Renal pelvis (tissue), 4 donors: ENCODE data around the gene HPSE2. TPM values are rescaled to one million over a fixed set of nuclear protein-coding genes. Genes with fewer than 3 reads are reported as not detected.

Source experiments
- DNase-seq: peaks from one replicate; pipeline ENCODE4 v3.0.0-alpha.2; 2013
- polyA plus RNA-seq, 3 donors: library from polyadenylated mRNA; unstranded; fragments of 120-200 nt; gene quantifications; one replicate each; pipeline ENCODE4 v1.2.1, GENCODE V29; 2013; ENCODE audit not compliant: insufficient read length in 3 of 3

Gene HPSE2
- polyA plus RNA-seq, 3 donors, result 0.44 to 0.71 (median 0.46) TPM

- DNase-seq, result no peak
Observed at GRCh38 chr10:98833542-98833941, 402.1 kb downstream of the HPSE2 start.

- no peak for DNase-seq
Observed at GRCh38 chr10:98832738-98833137, 402.9 kb downstream of the HPSE2 start.

GRCh38 chr10:98832196-98832595 is 403.5 kb downstream of the HPSE2 start:
- DNase-seq, result no peak

GRCh38 chr10:98831391-98831790 is 404.3 kb downstream of the HPSE2 start:
- DNase-seq, result no peak

DNA sequence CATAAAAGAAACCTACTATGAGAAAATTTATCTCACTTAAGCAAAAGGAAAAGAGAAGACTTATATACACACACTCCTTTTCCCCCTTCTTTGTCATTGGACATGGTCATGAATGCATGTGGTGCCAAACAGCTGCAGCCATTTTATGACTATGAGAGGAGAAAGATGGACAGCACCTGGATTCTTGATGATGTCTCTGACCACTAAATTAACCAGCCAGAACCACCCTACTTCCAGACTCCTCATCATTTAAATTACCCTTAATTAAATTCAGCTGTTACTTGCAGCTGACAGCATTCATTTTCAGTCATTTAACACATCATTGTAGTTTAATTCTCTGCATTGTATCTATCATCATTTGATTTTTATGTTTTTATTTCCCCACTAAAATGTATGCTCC is 409.9 kb downstream of the HPSE2 start:
- no peak for DNase-seq

- DNase-seq, result no peak
Observed at GRCh38 chr10:98817396-98817795, 418.3 kb downstream of the HPSE2 start.

GRCh38 chr10:98815039-98815885 is 420.4 kb downstream of the HPSE2 start:
- no peak for DNase-seq

DNA sequence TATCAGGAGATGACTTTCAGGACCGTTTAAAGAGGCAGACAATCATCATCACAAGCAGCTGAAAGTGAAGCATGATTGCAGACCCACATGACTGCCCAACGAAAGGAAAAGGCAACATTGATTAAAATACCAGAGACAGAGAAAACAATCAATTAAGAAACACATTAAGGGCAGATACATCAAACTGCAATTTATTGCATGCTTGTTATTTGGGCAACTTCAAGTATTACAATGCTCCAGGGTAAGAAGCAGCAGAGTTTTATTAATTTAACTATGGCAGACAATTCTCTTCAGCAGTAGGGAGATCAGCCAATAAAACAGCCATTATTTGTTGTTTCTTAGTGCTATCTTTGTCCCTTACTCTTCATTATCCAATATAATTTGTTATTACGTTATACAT is 421.2 kb downstream of the HPSE2 start:
- DNase-seq, result no peak

- no peak for DNase-seq
Observed at GRCh38 chr10:98808282-98808892, 427.3 kb downstream of the HPSE2 start.

DNA sequence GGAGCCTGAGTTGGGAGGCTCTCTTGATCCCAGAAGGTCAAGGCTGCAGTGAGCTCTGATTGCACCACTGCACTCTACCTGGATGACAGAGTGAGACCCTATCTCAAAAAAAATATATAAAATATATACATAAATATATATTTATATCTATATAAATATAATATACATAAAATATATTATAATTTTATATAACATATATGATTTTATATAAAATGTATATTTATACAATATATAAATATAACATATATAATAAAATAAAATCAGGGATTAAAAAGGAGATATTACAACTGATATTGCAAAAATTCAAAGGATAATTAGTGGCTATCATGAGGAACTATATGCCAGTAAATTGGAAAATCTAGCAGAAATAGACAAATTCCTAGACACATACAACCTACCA is 435.4 kb downstream of the HPSE2 start:
- DNase-seq, result no peak

DNA sequence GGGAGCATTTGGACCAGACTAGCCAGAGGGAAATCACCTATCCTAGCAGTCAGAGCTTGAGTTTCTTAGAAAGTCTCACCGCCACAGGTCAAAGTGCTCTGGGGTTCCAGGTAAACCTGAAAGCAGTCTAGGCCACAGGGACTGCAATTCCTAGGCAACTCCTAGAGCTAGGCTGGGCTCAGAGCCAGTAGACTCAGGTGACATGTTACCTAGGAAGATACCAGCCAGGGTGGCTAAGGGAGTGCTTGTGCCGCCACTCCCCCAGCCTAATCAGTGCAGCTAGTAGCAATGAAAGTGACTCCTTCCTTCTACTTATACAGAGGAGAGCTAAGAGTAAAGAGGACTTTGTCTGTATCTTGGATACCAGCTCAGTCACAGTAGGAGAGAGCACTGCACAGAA is 440.2 kb downstream of the HPSE2 start:
- DNase-seq, result no peak

- DNase-seq, result no peak
Observed at GRCh38 chr10:98790817-98791216, 444.8 kb downstream of the HPSE2 start.

DNA sequence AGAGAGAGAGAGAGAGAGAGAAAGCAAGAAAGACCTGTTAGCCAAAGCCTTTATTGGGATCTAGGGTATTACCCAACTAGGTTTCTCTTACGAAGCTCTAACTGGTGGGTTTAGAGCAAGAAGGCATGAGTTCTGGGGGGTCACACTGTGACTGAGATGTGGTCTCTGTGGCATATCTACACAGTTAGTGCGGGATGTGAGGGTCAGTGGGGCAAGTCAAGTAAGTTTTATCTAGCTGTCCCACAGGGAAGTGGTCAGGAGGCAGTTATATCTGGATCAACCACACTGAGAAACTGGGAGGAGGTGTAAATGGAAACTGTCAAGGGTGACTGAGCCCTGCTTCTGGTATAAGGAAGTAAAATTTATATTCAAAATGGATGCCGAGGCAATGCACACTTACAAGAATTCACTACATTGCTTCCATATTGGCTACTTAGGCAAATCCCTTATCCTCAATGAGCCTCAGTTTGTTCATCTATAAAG is 457.3 kb downstream of the HPSE2 start:
- DNase-seq, result no peak

DNA sequence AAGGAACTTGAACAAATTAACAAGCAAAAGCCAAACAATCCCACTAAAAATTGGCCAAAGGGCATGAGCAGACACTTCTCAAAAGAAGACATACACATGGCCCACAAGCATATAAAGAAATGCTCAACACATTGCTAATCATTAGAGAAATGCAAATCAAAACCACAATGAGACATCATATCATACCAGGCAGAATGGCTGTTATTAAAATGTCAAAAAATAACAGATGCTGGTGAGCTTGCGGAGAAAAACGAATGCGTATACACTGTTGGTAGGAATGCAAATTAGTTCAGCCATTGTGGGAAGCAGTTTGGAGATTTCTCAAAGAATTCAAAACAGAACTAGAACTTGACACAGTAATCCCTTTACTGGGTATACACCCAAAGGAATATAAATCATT is 477.2 kb downstream of the HPSE2 start:
- no peak for DNase-seq

- DNase-seq, result peak; percentile 12
Observed at GRCh38 chr10:98748298-98748697, 487.4 kb downstream of the HPSE2 start.

DNA sequence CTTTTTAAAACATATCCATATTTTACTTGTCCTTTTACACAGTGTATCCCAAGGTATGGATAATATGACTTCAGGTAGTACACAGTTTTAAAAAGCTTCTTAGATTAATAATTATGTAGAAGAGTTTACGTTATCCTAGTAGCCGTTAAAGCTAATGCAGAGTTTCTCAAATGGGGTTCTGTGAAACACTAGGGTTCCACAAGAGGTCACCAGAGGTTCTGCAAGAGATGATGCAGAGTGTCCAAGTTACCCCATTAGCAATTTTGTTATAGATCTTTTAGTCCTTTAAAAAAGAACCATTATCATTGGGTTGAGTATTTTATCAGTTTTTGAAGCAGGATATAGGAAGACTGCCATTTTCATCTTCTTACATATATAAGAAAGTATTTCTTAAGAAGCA is 490.0 kb downstream of the HPSE2 start:
- no peak for DNase-seq

- DNase-seq, result no peak
Observed at GRCh38 chr10:98720551-98720950, 515.1 kb downstream of the HPSE2 start.

DNA sequence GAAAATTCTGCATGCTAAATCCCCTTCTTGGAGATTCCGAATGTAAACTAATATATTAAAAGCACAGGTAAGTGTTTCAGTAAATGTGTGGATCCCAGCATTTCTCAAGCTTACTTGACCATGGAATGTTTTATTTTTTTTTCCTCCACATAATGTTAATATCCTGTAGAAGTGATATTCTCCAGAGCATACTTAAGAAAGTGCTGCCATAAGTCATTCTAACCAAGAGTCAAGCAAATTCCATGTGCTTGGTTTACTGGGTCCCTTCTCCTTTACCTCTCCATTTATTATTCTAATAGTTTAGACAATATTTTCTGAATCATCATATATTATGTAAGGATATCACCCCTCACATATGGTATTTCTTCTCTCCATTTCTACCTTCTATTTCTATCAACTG is 522.1 kb downstream of the HPSE2 start:
- DNase-seq, result no peak

GRCh38 chr10:98696516-98696915 is 539.1 kb downstream of the HPSE2 start:
- DNase-seq, result no peak

DNA sequence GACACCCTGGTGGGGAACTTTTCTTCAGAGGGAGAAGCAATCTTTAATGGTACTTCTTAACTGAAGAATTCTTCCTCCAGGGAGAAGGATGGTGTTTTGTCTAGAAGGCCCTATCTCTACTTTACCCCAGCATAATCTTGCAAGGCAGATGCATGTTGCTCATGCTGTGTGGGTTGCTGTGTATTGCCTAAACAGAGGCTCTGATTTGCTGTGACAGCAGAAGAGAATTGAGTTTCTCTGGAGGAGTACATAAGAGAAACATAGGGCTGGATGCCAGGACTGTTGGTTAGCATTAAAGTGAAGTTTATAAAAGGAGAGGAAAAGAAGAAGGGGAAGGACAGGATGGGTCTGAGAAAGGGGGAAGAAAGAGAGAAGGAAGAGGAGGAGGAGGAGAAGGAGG is 540.8 kb downstream of the HPSE2 start:
- no peak for DNase-seq

DNA sequence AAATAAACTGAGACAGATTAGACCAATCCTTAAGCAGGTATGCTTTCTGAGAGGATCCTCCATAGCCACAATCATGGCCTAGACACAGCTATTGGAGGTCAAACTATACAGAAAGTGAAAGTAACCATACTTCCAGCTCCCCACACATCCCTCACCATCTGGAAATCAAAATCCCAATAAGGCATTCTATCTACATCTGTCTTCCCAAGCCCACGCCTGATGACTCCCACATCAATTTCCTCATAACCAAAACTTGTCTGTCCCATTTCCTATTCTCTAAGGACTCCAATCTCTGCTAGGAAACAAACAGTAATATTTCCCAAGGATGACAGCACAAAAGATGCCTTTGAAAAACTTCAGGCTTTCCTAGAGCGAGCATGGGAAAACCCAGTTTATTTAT is 541.6 kb downstream of the HPSE2 start:
- no peak for DNase-seq

- no peak for DNase-seq
Observed at GRCh38 chr10:98687685-98688084, 548.0 kb downstream of the HPSE2 start.
